Right lung (tissue), 5 donors: ENCODE measurements around the gene NADK2. TPM values are rescaled to one million over a fixed set of nuclear protein-coding genes. Genes with fewer than 3 reads are reported as not detected.

ENCODE experiments used
- DNase-seq, 2 donors: peaks; one replicate each; pipeline ENCODE4 v3.0.0-alpha.2; 2013
- polyA plus RNA-seq, 5 donors: library from polyadenylated mRNA; unstranded; fragments of 120-200 nt; gene quantifications; one replicate each; pipeline versions ENCODE4 v1.2.1 to v1.2.3, GENCODE V29; 2013; ENCODE audit warnings: inconsistent platforms in 1 of 5, low replicate concordance in 1 of 5; ENCODE audit not compliant: insufficient read length in 5 of 5, insufficient read depth in 1 of 5

The NADK2 gene
- polyA plus RNA-seq, 5 donors = 32.9 to 55.1 (median 52.6) TPM

DNA sequence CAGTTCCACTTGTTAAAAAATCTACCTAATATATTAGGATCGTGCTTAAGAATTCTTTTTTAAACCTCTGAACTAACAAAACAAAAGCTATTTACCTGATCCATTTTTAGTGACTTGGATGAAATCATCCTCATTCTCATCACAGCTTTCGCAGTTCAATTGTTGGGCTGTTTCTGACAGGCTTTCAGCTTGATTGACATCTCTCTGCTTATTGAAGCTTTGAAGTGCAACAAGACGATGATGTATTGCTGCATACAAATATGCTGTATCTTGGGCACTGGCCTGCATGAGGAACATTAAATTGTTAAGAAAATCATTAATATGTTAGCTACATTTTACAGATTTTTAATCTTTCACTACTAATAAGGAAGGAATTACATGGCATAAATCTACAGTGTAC lies 9.5 kb upstream of the NADK2 start:
- DNase-seq = no peak

DNA sequence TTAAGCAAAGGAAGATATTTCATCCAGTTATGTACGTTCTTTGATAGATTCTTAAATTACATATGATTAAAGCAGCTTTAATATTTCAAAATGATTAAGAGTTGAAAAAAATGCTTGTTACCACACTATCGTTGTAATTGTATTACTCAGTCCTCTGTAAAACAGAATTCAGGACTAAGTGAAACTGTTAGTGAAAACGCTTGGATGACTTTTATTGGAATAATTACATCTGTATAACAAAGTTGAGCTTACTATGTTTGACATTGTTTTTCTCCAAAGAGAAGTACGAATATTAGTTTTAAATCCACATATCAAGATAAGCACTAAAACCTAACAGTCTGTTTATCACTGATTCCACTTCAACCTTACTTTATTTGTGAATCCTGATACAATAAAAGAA lies 8.7 kb upstream of the NADK2 start:
- no peak for DNase-seq

DNA sequence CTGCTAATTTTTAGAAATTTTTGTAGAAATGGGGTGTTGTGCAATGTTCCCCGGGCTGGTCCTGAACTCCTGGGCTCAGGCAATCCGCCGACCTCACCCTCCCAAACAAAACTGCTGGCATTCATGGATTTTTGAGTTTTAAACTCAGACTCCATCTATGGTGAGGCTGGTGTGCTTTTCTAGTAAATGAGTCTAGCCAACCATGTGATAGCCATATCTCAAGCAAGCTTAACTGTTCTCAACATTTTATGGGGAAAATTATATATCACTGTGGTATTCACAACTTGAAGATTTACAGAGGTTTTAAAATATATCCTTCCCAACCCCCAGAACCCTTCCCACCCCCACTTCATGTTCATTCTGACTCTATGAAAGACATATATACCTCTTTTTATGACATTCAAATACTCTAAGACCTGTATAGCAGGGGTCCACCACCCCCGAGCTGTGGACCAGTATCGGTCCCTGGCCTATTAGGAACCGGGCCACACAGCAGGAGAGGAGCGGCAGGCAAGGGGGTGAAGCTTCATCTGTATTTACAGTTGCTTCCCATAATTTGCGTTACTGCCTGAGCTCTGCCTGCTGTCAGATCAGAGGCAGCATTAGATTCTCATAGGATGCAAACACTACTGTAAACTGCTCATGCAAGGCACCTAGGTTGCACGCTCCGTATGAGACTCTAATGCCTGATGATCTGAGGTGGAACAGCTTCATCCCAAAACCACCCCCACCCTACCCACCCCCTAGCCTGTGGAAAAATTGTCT lies 4.5 kb upstream of the NADK2 start:
- DNase-seq = no peak

DNA sequence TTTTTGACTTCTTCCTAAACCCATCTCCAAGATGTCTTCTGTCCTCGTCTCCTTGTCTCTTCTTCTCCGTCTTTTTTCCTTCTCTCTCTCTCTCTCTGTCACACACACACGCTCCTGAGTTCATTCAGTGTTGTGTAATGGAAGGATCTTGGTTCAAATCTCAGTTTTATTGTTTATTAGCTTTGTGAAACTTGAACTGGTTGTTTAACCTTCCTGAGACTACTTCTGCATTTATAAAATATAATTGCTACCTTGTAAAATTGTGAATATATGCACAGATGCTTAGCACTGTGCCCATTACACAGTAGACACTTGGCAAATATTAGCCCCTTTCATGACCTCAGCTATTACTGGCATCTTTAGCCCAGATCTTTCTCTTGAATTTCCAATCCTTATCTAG lies 2.4 kb upstream of the NADK2 start:
- DNase-seq = no peak

DNA sequence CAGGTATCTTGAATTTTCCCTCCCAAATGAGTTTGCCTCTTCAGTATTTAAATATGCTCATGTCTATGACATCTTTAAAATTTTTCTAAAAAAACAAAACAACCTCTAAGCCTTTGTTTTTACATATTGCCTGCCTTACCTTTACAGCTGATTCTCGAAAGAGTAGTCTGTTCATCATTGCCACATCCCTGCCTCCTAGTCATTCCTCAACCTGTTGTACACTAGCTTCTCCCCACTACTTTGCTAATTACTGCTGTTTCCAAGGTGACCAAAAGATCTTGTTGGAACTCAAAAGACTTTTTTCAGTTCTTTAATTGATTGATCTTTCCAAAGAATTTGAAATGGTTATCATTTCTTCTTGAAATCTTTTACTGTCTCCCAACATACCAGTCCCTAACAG lies 1.9 kb upstream of the NADK2 start:
- DNase-seq = no peak

DNA sequence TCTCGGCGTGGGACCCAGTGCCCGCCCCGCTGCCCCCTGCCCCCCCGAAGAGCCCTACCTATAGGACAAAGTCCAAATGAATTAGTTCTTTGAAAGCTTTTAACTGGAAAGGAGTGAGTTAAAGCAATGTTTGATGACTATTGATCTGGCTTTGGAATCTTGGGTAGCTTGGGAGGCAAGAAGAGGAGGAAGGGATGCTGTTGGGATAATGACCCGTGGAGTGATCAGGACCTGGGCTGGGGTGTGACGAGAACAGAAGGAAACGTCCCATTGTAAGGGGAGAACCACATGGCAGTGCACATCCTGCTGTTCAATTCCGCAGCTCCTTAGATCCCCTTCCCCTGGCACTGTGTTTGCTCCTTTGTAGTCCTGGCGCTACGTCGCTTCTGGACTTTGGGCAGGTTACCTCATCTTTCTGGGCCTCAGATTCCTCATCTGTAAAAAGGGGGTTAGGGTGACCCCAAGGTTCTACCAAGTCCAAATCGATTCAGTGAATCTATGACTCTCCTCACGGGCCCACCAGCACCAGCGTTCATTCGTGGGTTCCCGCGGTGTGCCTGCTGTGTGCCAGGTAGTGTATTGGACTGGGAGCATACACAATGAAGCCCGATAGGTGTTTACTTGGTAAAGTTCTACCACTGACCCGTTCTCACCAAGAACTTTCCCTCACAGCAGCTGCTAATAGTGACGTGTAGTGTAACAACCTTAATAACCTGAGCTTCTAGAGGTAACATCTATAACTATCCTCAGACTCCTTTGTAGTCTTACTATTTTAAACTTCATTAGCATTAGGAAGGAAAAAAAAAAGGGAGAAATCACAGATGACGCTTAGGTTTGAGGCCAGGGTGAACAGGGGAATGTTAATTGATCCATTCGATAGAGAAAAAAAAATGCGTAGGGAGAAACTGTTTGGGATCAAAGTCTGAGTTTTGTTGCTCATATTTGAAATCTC lies 1.1 kb upstream of the NADK2 start:
- DNase-seq = no peak

DNA sequence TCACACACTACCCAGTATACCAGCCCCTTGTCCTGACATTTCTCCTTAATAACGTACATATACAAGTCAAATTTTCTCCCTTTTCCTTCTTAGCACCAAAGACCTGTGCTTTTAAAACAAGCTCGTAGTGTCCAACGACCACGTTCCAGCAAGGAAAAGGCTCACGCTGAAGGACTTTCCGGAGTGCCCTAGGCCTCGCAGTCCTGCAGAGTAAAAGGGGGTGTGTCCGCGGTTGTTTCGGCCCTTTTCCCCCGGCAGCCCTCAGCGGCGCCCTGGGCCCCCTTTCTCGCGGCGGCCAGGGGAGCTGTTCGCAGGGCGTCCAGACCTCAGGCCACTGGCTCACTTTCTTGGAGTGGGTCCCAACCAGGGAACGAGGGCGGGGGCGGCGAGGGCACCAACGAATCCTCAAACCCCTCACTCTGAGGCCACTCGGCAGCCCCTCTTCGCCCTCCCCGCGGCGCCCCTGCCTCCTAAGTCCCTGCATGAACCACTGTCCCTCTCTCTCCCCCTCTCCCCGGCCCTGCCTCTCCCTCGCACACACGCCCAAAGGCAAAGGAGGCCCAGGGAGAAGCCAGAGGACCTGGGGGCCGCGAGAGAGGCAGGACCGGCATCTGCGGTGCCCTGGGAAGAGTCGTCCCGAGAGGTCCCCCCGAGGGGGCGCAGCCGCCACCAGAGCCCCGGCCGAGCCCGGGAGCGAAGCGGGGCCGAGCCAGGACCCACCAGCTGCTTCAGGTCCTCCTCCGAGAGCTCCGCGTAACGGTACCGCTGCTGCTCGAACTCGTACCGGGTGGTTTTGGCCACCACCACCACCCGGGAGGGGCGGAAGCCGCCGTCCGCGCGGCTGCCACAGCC lies 720 bp downstream of the NADK2 start:
- peak; percentile 71 to 74 for DNase-seq

DNA sequence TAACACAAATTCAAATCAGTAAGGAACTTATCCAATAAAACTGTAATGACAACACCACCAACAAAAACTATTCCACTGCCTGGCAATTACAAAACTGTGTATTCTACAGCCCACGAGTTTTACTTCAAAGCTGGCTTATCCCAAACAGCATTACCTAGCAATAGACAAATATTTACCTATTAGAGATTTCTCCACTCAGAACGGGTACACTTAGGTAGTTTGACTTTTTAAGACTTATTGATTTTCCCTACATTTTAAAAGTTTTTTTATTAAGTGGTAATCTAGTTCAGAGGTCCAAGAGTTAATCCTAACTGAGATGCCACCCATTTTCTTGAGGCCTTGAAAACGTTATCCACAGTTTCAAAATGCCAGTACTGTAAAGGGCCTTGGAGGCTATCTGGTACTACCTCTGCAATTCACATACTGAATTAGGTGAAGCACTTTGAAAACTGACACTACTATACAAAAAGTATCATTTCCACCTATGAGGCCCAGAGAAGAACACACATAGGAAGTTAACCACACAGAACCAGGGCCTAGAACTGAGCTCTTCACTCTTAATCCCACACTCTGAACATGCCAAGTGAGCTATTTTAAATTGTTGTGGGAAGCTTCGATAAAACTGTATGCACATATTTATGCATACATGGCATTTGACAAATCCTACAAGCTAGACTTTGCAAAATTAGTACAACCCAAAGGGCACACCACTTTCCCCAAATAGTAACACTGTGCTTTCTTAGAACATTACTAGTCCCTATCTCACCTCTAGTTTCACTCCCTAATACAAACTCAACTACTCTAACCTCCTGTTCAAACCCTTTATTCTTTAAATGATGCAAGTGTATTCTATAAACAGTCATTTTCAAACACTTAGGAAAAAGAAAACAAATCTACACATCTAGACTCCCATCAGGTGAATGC lies 2.1 kb downstream of the NADK2 start:
- DNase-seq = no peak

DNA sequence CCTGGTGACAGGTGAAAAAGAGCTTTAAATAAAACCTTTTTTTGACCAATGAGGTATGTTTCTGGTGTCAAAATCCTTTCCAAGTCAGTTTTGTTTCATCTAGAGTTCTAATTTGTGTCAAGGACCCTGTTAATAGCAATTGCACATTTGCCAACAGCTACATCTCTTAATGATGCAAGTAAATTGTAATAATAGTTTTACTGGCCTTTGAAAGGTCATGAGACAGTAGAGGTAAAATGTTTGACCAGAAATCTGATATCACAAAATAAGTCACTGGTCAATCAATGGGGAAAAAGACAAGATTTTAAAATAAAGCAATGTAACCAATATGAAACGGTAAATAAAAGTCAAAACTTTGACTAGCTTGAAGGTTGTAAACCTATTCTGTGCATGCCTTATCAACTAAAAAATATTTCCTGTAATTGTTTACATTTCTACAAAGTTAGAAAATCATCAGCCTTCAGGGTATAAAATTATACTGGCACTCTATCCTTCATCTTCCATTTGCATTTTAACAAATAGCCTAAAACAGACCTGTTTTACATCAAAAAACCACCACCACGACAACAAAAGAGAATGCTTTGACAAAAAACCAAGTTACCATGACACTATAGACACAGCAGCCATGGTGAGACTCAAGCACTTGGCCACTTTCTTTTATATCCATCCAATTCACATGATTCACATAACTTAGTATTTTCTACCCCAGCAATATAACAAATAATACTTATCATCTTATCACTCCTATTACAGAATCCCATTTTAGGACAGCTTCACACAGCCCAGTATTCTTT lies 3.0 kb downstream of the NADK2 start:
- no peak for DNase-seq

DNA sequence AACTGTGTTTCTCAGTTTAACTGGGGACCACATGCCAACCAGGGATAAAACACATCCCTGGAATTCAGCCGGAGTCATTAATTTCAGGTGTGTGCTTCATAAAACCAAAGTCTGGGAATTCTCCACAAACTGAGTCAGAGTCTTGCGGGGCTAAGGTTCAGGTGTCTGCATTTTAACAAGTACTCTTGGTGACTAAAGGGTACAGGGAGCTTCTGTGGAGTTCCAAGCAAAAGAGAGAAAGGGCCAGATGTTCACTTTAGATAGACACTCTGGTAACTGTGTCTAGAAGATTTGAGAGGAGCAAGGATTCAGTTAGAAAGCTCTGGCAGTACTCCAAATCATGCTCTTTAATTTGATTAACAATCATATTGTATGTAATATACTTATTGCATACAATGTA lies 4.0 kb downstream of the NADK2 start:
- no peak for DNase-seq

DNA sequence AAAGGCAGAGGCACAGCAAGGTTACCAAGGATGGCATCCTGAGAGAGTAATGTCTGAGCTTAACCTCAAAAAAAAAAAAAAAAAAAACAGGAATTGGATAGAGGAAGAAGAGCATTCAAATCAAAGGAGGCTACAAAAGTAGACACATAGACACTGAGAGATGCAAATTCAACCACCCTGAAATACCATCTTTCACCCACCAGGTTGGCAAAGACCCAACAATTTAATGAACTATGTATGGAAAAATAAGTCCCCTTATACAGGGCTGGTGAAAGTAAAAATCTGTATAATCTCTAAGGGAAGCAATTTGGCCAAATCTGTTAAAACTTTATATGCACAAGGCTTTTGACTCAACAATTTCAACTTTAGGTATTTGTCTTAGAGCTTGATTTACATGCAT lies 4.9 kb downstream of the NADK2 start:
- no peak for DNase-seq

DNA sequence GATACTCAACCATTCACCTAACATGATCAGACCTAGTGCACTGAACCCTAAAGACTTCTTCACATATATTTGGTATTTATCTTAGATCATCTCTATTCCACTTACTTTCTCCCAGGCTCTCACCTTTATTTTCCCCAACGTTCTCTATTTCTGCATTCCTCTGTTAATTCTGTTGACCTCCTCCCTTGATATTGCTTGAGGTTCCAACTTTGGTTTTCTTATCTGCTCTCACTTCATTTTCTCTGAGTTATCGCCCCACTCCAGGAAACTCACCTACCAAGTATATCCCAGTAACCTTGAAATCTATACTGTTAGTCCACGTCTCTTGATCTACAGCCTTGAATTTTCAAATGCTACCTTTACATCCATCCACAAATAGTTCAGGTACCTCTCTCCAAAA lies 9.2 kb downstream of the NADK2 start:
- DNase-seq = no peak

DNA sequence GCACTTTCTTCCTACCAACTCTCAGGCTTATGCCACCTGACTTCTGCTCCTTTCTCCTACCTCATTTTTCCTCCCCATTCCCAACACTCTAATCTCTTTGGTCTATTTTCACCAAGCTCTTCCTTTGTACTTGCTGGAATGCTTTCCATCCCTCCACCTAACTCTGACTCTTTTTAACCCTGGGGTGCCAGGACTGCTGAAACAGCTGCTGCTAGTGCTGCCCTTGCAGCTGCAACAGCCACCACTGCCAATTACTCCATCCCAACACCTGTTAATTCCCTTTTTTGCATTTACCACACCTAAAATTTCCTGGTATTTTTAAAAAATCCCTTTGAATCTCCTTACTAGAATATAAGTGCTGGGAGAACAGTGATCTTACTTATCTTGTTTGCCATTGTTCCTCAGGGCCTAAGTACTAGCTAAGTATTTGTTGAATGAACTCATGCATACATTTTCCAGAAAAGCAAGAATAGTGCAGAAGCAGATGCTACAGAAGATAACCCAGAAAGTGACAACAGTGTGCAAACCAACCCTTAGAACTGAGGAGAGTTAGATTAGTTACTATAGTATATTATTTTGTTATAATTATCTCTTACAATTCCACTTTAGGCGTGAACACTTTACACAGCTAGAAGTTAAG lies 11.5 kb downstream of the NADK2 start:
- DNase-seq = no peak

DNA sequence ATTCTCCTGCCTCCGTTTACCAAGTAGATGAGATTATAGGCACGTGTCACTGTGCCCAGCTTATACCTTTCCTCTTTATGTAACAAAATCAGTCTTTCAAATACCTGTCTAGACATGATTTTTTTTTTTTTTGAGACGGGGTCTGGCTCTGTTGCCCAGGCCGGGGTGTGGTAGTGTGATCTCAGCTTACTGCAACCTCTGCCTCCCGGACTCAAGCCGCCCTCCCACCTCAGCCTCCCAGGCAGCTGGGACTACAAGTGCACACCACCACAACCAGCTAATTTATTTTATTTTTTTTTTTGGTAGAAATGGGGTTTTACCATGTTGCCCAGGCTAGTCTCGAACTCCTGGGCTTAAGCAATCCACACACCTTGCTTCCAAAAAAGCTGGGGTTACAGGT lies 13.2 kb downstream of the NADK2 start:
- no peak for DNase-seq

DNA sequence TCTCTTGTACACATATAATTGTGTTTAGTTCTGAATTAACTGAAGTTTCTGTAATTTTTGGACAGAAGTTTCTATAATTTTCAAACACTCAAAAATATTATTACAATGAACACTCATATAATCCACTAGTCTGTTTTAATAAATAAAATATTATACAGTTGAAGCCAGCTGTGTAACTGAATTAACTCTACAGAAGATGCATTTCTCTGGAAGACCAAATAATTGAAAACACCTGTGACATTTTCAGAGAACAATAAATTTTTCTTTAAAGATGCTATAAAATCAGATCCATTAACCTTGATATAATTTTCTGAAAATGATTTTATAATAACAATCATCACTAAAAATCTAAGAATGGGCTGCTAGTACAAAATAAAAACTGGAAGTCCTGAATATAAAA lies 14.7 kb downstream of the NADK2 start:
- DNase-seq = no peak

DNA sequence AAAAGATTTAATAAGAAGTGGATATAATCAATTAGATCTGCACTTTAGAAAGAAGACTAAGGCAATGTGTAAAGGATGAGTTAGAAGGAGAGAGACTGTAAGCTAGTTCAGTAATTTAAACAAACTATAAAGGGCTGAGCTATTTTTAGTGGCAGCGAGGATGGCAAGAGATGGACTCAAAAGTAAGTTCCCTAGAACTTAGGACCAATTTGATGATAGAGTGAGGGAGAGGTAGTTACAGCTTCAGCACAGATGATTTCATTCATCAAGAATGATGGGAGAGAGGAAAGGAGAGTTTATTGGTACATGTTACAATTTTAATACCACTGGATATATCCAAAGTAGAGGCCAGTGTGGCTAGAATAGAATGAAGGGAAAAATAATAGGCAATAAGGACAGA lies 19.1 kb downstream of the NADK2 start:
- DNase-seq = no peak

DNA sequence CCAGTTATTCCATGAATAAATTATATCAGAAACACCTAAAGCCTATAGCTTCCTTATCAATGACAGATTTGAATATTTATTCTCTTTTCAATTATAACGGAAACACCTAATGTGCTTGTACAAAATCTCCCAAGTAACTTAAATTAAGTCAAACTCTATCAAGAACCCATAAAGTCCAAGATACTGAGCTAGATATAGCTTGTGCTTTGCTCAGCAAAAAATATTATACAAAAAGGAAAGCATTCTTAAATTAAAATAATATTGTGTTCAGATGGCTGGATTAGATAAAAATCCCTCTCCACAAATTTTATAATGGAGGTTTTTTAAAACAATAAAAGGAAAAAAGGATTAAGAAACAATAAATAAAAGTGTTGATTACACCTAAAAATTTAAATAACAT lies 23.7 kb downstream of the NADK2 start:
- DNase-seq = no peak

DNA sequence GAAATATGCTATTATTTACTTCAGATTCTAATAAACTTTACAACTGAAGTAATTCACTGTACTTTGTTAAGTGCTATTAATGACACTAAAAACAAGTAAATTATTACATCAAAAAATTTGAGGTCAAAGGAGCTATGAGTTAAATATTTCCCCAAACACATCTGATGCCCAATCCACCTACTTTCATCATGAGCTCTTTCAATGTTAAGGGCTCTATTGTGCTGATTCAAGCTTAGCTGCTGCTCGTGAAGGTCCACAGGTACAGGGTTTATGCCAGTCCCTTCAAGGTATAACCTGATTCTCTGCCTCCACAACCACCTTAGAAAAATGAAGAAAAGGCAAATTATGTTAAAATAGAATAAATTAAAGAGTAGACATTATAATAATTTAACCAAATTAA lies 24.2 kb downstream of the NADK2 start:
- no peak for DNase-seq

DNA sequence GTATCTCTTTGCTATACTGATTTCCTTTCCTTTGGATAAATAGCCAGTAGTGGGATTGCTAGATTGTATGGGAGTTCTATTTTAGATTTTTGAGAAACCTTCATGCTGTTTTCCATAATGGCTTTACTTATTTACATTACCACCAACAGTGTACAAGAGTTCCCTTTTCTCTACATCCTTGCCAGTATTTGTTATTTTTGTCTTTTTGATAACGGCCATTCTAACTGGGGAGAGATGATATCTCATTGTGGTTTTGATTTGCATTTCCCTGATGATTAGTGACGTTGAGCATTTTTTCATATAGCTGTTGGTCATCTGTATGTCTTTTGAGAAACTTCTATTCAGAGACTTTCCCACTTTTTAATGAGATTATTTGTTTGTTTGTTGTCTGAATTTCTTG lies 25.8 kb downstream of the NADK2 start:
- no peak for DNase-seq

DNA sequence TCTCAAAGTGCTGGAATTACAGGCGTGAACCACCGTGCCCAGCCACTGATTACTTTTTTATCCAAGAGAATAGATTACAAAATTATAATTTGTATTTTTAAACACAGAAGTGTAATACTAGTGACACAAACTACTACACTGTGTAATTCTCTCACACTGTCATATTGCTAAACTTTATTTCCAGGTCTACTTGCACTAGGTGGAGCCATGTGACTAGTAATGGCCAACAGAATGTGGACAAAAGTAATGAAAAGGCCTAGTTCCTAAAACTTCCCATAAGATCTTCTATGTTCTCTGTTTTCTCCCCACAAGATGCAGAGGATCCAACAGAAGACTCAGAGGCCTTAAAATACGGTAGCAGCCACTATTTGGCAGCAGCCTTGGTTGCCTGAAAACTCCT lies 27.3 kb downstream of the NADK2 start:
- DNase-seq = no peak
